GM19328 (cell line): Measurements from ENCODE around the gene CMC2.

Experiments
- ATAC-seq: cut with Tn5 transposase; IDR thresholded peaks from one replicate; pipeline ENCODE4 v1.9.1; 2021; ENCODE audit warnings: mild to moderate bottlenecking, moderate library complexity; ENCODE audit not compliant: unreplicated experiment

The CMC2 gene

GRCh38 chr16:81003610-81004460 lies 2.9 kb downstream of the CMC2 start:
- ATAC-seq, result no peak

- ATAC-seq, result no peak
Observed at GRCh38 chr16:81003064-81003463, 3.6 kb downstream of the CMC2 start.

- ATAC-seq, result no peak
Observed at GRCh38 chr16:81001330-81001729, 5.4 kb downstream of the CMC2 start.

GRCh38 chr16:81000873-81001272 lies 5.8 kb downstream of the CMC2 start:
- ATAC-seq, result no peak

- ATAC-seq, result no peak
Observed at GRCh38 chr16:80997964-80998620, 8.6 kb downstream of the CMC2 start.

- ATAC-seq, result no peak
Observed at GRCh38 chr16:80997139-80997798, 9.4 kb downstream of the CMC2 start.

- no peak for ATAC-seq
Observed at GRCh38 chr16:80996688-80997138, 10.0 kb downstream of the CMC2 start.

GRCh38 chr16:80994451-80994850 lies 12.2 kb downstream of the CMC2 start:
- no peak for ATAC-seq

- no peak for ATAC-seq
Observed at GRCh38 chr16:80993834-80994233, 12.9 kb downstream of the CMC2 start.

GRCh38 chr16:80993307-80993706 lies 13.4 kb downstream of the CMC2 start:
- ATAC-seq, result no peak

GRCh38 chr16:80992676-80993293 lies 13.9 kb downstream of the CMC2 start:
- ATAC-seq, result no peak

GRCh38 chr16:80991792-80992430 lies 14.8 kb downstream of the CMC2 start:
- no peak for ATAC-seq

GRCh38 chr16:80990978-80991377 lies 15.7 kb downstream of the CMC2 start:
- ATAC-seq, result no peak

- no peak for ATAC-seq
Observed at GRCh38 chr16:80990577-80990976, 16.1 kb downstream of the CMC2 start.

GRCh38 chr16:80989801-80990200 lies 16.9 kb downstream of the CMC2 start:
- no peak for ATAC-seq

- no peak for ATAC-seq
Observed at GRCh38 chr16:80988756-80989155, 17.9 kb downstream of the CMC2 start.

- no peak for ATAC-seq
Observed at GRCh38 chr16:80986557-80986956, 20.1 kb downstream of the CMC2 start.

GRCh38 chr16:80985611-80986010 lies 21.1 kb downstream of the CMC2 start:
- no peak for ATAC-seq

- ATAC-seq, result no peak
Observed at GRCh38 chr16:80984124-80984892, 22.4 kb downstream of the CMC2 start.

- ATAC-seq, result no peak
Observed at GRCh38 chr16:80982646-80983045, 24.0 kb downstream of the CMC2 start.
